ENCODE results near the gene ANTXR2. TPM values are rescaled to one million over a fixed set of nuclear protein-coding genes. Genes with fewer than 3 reads are reported as not detected.

ANTXR2 gene
- total RNA-seq, 1 donor from 2014 or later, result 46.9 TPM

DNA sequence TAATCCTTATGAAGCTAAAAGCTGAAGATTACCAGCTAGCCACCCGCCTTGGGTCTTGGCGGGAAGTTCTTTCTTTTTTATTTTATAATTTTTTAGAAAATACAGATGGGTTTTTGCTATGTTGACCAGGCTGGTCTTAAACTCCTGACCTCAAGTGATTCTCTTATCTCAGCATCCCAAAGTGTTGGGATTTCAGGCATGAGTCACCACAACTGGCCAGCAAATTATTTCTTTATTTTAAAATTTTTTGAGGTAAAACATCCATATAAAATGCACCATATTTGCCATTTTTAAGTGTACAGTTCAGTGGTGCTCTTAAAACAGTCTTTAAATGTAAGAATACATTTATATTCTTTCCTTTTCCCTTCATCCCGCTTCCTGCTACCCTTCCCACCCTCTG is 40.6 kb upstream of the ANTXR2 start:
- peaks cover 22% of the 10 kb centered on the region for H3K9me3 Mint-ChIP-seq (ENCODE audit: low read depth)
- H3K4me1 Mint-ChIP-seq (ENCODE audit: low read depth), result no peaks in the 10 kb centered on the region
- H3K27ac Mint-ChIP-seq, result no peak overlapping the region
- no peak for DNase-seq (ENCODE audit: low spot score, unreplicated experiment)
- H3K27me3 Mint-ChIP-seq, result no peaks in the 10 kb centered on the region
- TF ChIP-seq, protein P1, sequence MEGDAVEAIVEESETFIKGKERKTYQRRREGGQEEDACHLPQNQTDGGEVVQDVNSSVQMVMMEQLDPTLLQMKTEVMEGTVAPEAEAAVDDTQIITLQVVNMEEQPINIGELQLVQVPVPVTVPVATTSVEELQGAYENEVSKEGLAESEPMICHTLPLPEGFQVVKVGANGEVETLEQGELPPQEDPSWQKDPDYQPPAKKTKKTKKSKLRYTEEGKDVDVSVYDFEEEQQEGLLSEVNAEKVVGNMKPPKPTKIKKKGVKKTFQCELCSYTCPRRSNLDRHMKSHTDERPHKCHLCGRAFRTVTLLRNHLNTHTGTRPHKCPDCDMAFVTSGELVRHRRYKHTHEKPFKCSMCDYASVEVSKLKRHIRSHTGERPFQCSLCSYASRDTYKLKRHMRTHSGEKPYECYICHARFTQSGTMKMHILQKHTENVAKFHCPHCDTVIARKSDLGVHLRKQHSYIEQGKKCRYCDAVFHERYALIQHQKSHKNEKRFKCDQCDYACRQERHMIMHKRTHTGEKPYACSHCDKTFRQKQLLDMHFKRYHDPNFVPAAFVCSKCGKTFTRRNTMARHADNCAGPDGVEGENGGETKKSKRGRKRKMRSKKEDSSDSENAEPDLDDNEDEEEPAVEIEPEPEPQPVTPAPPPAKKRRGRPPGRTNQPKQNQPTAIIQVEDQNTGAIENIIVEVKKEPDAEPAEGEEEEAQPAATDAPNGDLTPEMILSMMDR (IDR thresholded peaks at IDR 0.05; ENCODE audit: unreplicated experiment), result no peak
- H3K36me3 Mint-ChIP-seq (ENCODE audit: insufficient read depth), result no peaks in the 10 kb centered on the region
- no peak overlapping the region for H3K4me3 Mint-ChIP-seq (ENCODE audit: low read depth)

GRCh38 chr4:80112236-80112635 is 39.2 kb upstream of the ANTXR2 start:
- Mint-ChIP-seq H3K4me1 (ENCODE audit: low read depth) (no peaks in the 10 kb centered on the region), H3K27ac (no peak overlapping the region), H3K4me3 (ENCODE audit: low read depth) (no peak overlapping the region), H3K9me3 (ENCODE audit: low read depth) (peaks cover 18% of the 10 kb centered on the region), H3K27me3 (no peaks in the 10 kb centered on the region), H3K36me3 (ENCODE audit: insufficient read depth) (no peaks in the 10 kb centered on the region)
- TF ChIP-seq, protein P1 (IDR thresholded peaks at IDR 0.05; ENCODE audit: unreplicated experiment), result no peak
- no peak for DNase-seq (ENCODE audit: low spot score, unreplicated experiment)

DNA sequence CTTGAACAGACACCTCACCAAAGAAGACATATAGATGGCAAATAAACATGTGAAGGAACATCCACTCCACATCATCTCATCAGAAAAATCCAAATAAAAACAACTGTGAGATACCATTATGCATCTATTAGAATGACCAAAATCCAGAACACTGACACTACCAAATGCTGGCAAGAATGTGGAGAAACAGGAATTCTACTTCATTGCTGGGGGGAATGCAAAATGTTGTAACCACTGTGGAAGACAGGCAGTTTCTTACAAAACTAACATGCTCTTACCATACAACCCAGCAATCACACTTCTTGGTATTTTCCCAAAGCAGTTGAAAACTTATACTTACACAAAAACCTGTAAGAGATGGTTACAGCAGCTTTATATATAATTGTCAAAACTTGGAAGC is 38.2 kb upstream of the ANTXR2 start:
- Mint-ChIP-seq H3K9me3 (ENCODE audit: low read depth) (peaks cover 23% of the 10 kb centered on the region), H3K27ac (no peak overlapping the region), H3K4me1 (ENCODE audit: low read depth) (no peaks in the 10 kb centered on the region), H3K4me3 (ENCODE audit: low read depth) (no peak overlapping the region), H3K27me3 (no peaks in the 10 kb centered on the region), H3K36me3 (ENCODE audit: insufficient read depth) (no peaks in the 10 kb centered on the region)
- DNase-seq (ENCODE audit: low spot score, unreplicated experiment), result no peak
- TF ChIP-seq, protein P1 (IDR thresholded peaks at IDR 0.05; ENCODE audit: unreplicated experiment), result no peak

- Mint-ChIP-seq H3K36me3 (ENCODE audit: insufficient read depth) (no peaks in the 10 kb centered on the region), H3K4me1 (ENCODE audit: low read depth) (no peaks in the 10 kb centered on the region), H3K27me3 (no peaks in the 10 kb centered on the region), H3K9me3 (ENCODE audit: low read depth) (peaks cover 23% of the 10 kb centered on the region), H3K27ac (no peak overlapping the region), H3K4me3 (ENCODE audit: low read depth) (no peak overlapping the region)
- DNase-seq (ENCODE audit: low spot score, unreplicated experiment), result no peak
- TF ChIP-seq, protein P1 (IDR thresholded peaks at IDR 0.05; ENCODE audit: unreplicated experiment), result no peak
Measured at GRCh38 chr4:80107374-80107773, 34.3 kb upstream of the ANTXR2 start.

DNA sequence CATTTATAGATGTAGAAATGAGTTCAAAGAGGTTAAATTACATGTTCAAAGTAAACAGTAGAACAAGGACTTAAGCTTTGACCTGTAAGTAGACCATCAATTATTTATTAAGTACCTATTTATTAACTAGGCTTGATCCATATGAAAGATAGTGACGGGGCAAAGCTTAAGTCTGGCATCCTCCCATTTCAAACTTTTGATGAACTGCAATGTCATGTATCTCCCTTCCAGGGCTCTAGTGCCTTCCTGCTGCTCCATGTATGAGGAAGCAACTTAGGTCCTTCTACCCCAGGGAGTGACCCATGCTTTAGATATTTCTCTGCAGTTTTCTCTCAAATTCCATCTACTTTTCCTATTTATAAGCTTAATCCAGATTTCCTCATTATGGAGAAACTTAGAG is 31.9 kb upstream of the ANTXR2 start:
- peaks cover 18% of the 10 kb centered on the region for H3K9me3 Mint-ChIP-seq (ENCODE audit: low read depth)
- no peaks in the 10 kb centered on the region for H3K36me3 Mint-ChIP-seq (ENCODE audit: insufficient read depth)
- no peak overlapping the region for H3K27ac Mint-ChIP-seq
- no peaks in the 10 kb centered on the region for H3K4me1 Mint-ChIP-seq (ENCODE audit: low read depth)
- no peak for DNase-seq (ENCODE audit: low spot score, unreplicated experiment)
- H3K27me3 Mint-ChIP-seq, result no peaks in the 10 kb centered on the region
- no peak overlapping the region for H3K4me3 Mint-ChIP-seq (ENCODE audit: low read depth)
- TF ChIP-seq, protein P1 (IDR thresholded peaks at IDR 0.05; ENCODE audit: unreplicated experiment), result no peak

Data from progenitor cell of endocrine pancreas (in vitro differentiated cells).